ENCODE data around the gene MGAT5. TPM values are rescaled to one million over a fixed set of nuclear protein-coding genes. Genes with fewer than 3 reads are reported as not detected.
A peak's percentile ranks its signal among the peaks of the same experiment; 100 is the strongest.

Gene MGAT5
- total RNA-seq, 4 donors from 2014 or later: 16.3 to 37.8 (median 32.5) TPM

- DNase-seq (ENCODE audit: low spot score in 2 of 2): no peak
- 96 to 99% methylated on average over 4 of the region's 4 CpGs for WGBS, 2 donors
- TF ChIP-seq CTCF (IDR thresholded peaks at IDR 0.05) (no peak), POLR2A (IDR thresholded peaks at IDR 0.05) (no peak)
- no peak overlapping the region for H3K4me3 ChIP-seq (ENCODE audit: low read depth, poor library complexity, severe bottlenecking)
- intact Hi-C loops (cut with DNase I; ENCODE audit: low total_unique reads): no loop called here
These were observed 193.8 kb downstream of the MGAT5 start for GRCh38 chr2:134447669-134448068.

- 90 to 93% methylated on average over 5 to 6 of the region's 6 CpGs for WGBS, 2 donors
These were observed 194.8 kb downstream of the MGAT5 start for GRCh38 chr2:134448650-134449049.

GRCh38 chr2:134449157-134449556 lies 195.3 kb downstream of the MGAT5 start:
- DNase-seq (ENCODE audit: low spot score in 2 of 2): no peak
- TF ChIP-seq POLR2A (IDR thresholded peaks at IDR 0.05): no peak
- no peak for TF ChIP-seq CTCF (IDR thresholded peaks at IDR 0.05)
- intact Hi-C loops (cut with DNase I; ENCODE audit: low total_unique reads): no loop called here
- H3K4me3 ChIP-seq (ENCODE audit: low read depth, poor library complexity, severe bottlenecking): no peak overlapping the region
- WGBS, 2 donors: 76 to 77% methylated on average over 7 of the region's 7 CpGs

More at GRCh38 chr2:134448650-134449049, 194.8 kb downstream of the MGAT5 start:
- DNase-seq (ENCODE audit: low spot score in 2 of 2): no peak
- no peak overlapping the region for H3K4me3 ChIP-seq (ENCODE audit: low read depth, poor library complexity, severe bottlenecking)
- TF ChIP-seq POLR2A (IDR thresholded peaks at IDR 0.05) (no peak), CTCF (IDR thresholded peaks at IDR 0.05) (no peak)
- intact Hi-C loops (cut with DNase I; ENCODE audit: low total_unique reads): no loop called here

- no peak overlapping the region for H3K4me3 ChIP-seq (ENCODE audit: low read depth, poor library complexity, severe bottlenecking)
- 91 to 94% methylated on average over 14 to 15 of the region's 15 CpGs for WGBS, 2 donors
- intact Hi-C loops (cut with DNase I; ENCODE audit: low total_unique reads): no loop called here
- DNase-seq (ENCODE audit: low spot score in 2 of 2): peak in 1 of 2 donors; percentile 75
- TF ChIP-seq CTCF (IDR thresholded peaks at IDR 0.05): no peak
- TF ChIP-seq POLR2A (IDR thresholded peaks at IDR 0.05): no peak
These were observed 196.1 kb downstream of the MGAT5 start for GRCh38 chr2:134449751-134450513.

- H3K4me3 ChIP-seq (ENCODE audit: low read depth, poor library complexity, severe bottlenecking): no peak overlapping the region
- intact Hi-C loops (cut with DNase I; ENCODE audit: low total_unique reads): no loop called here
- peak in 1 of 2 donors; percentile 68 for DNase-seq (ENCODE audit: low spot score in 2 of 2)
- TF ChIP-seq POLR2A (IDR thresholded peaks at IDR 0.05) (no peak), CTCF (IDR thresholded peaks at IDR 0.05) (no peak)
- WGBS, 2 donors: 71 to 77% methylated on average over 2 of the region's 2 CpGs
These were observed 197.4 kb downstream of the MGAT5 start for GRCh38 chr2:134451347-134451630.
